ENCODE measurements around the gene GPR84.

GPR84 gene

DNA sequence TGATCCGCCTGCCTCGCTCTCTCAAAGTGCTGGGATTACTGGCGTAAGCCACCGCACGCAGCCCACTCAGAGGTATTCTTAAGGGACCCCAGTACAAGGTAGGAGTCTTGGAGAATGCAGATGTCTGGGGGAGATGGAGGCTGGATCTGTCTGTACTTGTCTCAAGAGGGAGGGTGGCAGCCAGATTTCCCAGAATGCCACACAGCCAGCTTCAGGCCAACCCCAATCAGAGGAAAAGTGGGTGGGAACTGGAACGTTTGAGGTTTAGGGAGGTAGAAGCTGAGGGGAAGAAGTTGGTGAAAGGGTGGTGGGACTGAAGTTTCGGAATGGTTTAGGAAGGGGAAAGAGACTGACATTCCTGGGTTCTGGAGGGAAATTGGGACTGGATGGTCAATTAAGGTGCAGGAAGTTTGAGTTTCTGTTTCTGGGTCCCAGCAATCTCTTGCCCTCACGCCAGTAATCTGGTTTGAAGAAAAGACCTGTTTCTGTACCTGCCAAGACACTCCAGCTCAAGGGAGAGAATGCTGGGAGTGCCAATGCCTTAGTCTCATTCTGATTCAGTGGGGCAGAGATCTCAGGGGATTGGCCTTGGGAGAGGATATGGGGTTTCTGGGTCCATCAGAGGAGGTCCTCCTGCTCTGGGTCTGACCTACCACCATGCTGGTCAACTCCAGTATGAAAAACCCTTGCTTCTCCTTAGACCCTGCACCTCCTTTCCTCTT lies 28.4 kb upstream of the GPR84 start:
- H3K9me3 ChIP-seq (ENCODE audit: control insufficient read depth in 2 of 2, low read length in 2 of 2), result no peaks in the 10 kb centered on the region
- peaks cover 0 to 4% of the 10 kb centered on the region in 2 donors for H3K27me3 ChIP-seq (ENCODE audit: control insufficient read depth in 2 of 2, insufficient read depth in 2 of 2, low read length in 2 of 2)
- no peak overlapping the region for H3K9ac ChIP-seq (ENCODE audit: low read depth in 1 of 2, low read length in 2 of 2)
- no peak overlapping the region for H3K4me3 ChIP-seq (ENCODE audit: low read length in 2 of 2)
- peaks cover 5 to 6% of the 10 kb centered on the region in 2 donors for H3K4me1 ChIP-seq (ENCODE audit: control insufficient read depth in 2 of 2, insufficient read depth in 2 of 2, low read length in 2 of 2)
- no peak overlapping the region for H3K27ac ChIP-seq (ENCODE audit: low read depth in 2 of 2, low read length in 2 of 2)
- H3K36me3 ChIP-seq (ENCODE audit: control insufficient read depth in 2 of 2, insufficient read depth in 2 of 2, low read length in 2 of 2), result peaks cover 8 to 15% of the 10 kb centered on the region in 2 donors

DNA sequence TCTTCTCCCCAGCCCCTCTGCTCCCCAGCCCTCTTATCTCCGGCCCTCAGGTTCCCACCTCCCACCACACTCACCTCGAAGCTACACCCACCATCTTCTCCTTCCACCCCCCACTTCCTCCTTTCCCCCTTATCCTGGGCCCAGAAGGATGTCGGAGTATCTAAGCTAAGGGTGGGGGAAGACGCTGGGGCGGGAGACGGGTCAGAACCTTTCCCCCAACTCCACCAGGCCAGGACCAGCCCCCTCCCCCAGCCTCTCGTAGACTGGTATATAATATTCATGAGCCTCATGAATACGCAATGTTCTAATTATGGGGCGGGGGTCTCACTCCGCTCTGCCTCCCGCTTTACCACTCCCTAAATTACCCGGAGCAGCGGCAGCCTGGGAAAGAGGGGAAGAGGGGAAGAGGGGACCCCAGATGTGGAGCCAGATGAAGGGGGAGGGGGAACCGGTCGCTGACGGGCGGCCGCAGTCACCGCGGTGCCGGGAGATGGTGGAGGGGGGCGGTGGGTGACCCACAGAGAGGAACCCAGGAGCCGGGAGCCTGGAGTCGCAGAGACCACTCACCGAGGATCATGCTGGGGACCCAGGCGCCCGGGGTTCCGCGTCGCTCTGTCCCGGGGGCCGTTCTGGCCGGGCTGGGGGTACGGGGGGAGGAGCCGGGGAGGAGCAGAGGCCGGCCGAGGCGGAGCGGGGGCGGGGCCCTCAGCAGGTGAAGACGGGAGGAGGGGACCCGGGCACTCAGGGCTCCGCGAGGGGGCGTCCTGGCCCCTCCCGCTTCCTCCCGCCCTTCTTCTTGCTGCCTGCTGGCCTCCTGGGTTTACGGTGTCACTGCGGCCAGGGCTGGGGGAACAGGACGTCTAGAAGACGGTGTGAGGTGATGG lies 26.6 kb upstream of the GPR84 start:
- no peaks in the 10 kb centered on the region for H3K9me3 ChIP-seq (ENCODE audit: control insufficient read depth in 2 of 2, low read length in 2 of 2)
- H3K27ac ChIP-seq (ENCODE audit: low read depth in 2 of 2, low read length in 2 of 2), result no peak overlapping the region
- peaks cover 0 to 3% of the 10 kb centered on the region in 2 donors for H3K36me3 ChIP-seq (ENCODE audit: control insufficient read depth in 2 of 2, insufficient read depth in 2 of 2, low read length in 2 of 2)
- peak overlapping the region; percentile 37 to 46 for H3K4me3 ChIP-seq (ENCODE audit: low read length in 2 of 2)
- peaks cover 5 to 6% of the 10 kb centered on the region in 2 donors for H3K4me1 ChIP-seq (ENCODE audit: control insufficient read depth in 2 of 2, insufficient read depth in 2 of 2, low read length in 2 of 2)
- peak overlapping the region in 1 of 2 donors; percentile 14 for H3K9ac ChIP-seq (ENCODE audit: low read depth in 1 of 2, low read length in 2 of 2)
- H3K27me3 ChIP-seq (ENCODE audit: control insufficient read depth in 2 of 2, insufficient read depth in 2 of 2, low read length in 2 of 2), result peaks cover 0 to 4% of the 10 kb centered on the region in 2 donors

DNA sequence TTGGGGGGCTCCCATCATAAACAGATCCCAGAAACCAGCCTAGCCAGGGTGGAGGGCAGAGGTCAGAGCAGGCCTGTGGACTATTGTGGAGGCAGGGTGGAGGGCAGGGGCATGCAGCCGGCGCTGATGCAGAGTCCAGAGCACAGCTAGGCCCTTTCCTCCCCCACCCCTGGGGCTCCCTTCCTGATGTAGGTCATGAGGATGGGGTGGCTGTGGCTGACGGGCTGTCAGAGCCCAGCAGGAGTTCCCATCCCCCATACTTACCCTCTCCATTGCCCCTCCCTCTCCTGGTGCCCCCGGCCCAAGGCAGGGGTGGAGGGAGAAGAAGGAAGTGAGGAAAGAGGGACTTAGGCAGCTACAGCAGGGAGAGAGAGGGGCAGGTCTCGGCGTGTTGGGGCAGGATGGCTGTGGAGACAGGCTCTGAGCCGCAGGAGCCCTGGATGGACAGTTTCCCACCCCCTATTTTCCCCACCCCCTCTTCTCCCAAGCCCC lies 25.9 kb upstream of the GPR84 start:
- H3K4me3 ChIP-seq (ENCODE audit: low read length in 2 of 2), result no peak overlapping the region
- no peak overlapping the region for H3K9ac ChIP-seq (ENCODE audit: low read depth in 1 of 2, low read length in 2 of 2)
- H3K36me3 ChIP-seq (ENCODE audit: control insufficient read depth in 2 of 2, insufficient read depth in 2 of 2, low read length in 2 of 2), result no peaks in the 10 kb centered on the region
- H3K27me3 ChIP-seq (ENCODE audit: control insufficient read depth in 2 of 2, insufficient read depth in 2 of 2, low read length in 2 of 2), result peaks cover 0 to 4% of the 10 kb centered on the region in 2 donors
- H3K27ac ChIP-seq (ENCODE audit: low read depth in 2 of 2, low read length in 2 of 2), result no peak overlapping the region
- no peaks in the 10 kb centered on the region for H3K9me3 ChIP-seq (ENCODE audit: control insufficient read depth in 2 of 2, low read length in 2 of 2)
- H3K4me1 ChIP-seq (ENCODE audit: control insufficient read depth in 2 of 2, insufficient read depth in 2 of 2, low read length in 2 of 2), result peaks cover 6 to 7% of the 10 kb centered on the region in 2 donors

DNA sequence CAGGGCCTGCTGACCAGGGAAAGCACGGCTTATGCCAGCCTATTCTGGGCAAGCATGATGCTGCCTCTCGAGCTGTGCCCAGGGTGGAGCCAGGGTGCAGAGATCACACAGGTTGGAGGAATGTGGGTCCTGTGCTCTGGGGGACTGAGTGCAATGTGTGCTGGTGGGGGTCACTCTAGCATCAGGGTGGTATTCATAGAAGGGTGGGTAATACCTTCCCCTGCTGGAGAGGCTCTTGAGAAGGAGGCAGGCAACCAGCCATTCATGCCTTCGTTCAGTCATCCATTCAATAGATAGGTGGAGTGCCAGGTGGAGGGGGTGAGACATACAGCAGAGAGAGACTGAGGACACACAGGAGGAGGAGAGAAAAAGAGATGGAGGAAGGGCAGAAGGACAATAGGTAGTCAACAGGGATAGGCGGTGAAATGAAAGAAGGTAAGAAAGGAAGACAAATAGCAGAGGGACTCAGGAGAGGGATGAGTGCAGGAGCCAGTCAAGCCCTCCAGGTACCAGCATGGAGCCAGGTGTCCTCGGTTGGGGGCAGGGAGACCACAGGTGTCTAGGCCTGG lies 25.4 kb upstream of the GPR84 start:
- Histone ChIP-seq H3K4me1 (ENCODE audit: control insufficient read depth in 2 of 2, insufficient read depth in 2 of 2, low read length in 2 of 2) (peaks cover 8 to 12% of the 10 kb centered on the region in 2 donors), H3K4me3 (ENCODE audit: low read length in 2 of 2) (no peak overlapping the region), H3K36me3 (ENCODE audit: control insufficient read depth in 2 of 2, insufficient read depth in 2 of 2, low read length in 2 of 2) (no peaks in the 10 kb centered on the region), H3K27ac (ENCODE audit: low read depth in 2 of 2, low read length in 2 of 2) (no peak overlapping the region), H3K9ac (ENCODE audit: low read depth in 1 of 2, low read length in 2 of 2) (no peak overlapping the region), H3K9me3 (ENCODE audit: control insufficient read depth in 2 of 2, low read length in 2 of 2) (no peaks in the 10 kb centered on the region), H3K27me3 (ENCODE audit: control insufficient read depth in 2 of 2, insufficient read depth in 2 of 2, low read length in 2 of 2) (peaks cover 0 to 4% of the 10 kb centered on the region in 2 donors)

DNA sequence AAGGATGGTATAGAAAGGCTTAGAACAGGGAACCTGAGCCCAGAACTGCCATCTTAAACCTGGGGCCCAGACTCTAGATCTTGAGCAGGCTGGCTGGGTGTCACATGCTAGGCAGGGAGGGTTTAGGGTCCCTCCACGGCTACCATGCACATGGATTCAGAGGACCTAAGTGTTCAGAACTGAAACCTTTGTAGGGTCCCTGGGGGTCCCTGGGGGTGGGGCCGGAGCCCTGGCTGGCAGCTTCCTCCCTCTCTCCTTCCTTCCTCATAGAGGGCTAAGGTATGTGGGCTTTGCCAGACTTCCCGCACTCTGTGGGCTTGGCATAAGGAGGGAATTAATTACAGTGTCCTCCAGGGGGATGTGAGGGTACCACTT lies 24.8 kb upstream of the GPR84 start:
- Histone ChIP-seq H3K9ac (ENCODE audit: low read depth in 1 of 2, low read length in 2 of 2) (no peak overlapping the region), H3K9me3 (ENCODE audit: control insufficient read depth in 2 of 2, low read length in 2 of 2) (no peaks in the 10 kb centered on the region), H3K27ac (ENCODE audit: low read depth in 2 of 2, low read length in 2 of 2) (no peak overlapping the region), H3K4me1 (ENCODE audit: control insufficient read depth in 2 of 2, insufficient read depth in 2 of 2, low read length in 2 of 2) (peaks cover 12% of the 10 kb centered on the region in 2 donors), H3K4me3 (ENCODE audit: low read length in 2 of 2) (no peak overlapping the region), H3K36me3 (ENCODE audit: control insufficient read depth in 2 of 2, insufficient read depth in 2 of 2, low read length in 2 of 2) (no peaks in the 10 kb centered on the region), H3K27me3 (ENCODE audit: control insufficient read depth in 2 of 2, insufficient read depth in 2 of 2, low read length in 2 of 2) (peaks cover 0 to 4% of the 10 kb centered on the region in 2 donors)

DNA sequence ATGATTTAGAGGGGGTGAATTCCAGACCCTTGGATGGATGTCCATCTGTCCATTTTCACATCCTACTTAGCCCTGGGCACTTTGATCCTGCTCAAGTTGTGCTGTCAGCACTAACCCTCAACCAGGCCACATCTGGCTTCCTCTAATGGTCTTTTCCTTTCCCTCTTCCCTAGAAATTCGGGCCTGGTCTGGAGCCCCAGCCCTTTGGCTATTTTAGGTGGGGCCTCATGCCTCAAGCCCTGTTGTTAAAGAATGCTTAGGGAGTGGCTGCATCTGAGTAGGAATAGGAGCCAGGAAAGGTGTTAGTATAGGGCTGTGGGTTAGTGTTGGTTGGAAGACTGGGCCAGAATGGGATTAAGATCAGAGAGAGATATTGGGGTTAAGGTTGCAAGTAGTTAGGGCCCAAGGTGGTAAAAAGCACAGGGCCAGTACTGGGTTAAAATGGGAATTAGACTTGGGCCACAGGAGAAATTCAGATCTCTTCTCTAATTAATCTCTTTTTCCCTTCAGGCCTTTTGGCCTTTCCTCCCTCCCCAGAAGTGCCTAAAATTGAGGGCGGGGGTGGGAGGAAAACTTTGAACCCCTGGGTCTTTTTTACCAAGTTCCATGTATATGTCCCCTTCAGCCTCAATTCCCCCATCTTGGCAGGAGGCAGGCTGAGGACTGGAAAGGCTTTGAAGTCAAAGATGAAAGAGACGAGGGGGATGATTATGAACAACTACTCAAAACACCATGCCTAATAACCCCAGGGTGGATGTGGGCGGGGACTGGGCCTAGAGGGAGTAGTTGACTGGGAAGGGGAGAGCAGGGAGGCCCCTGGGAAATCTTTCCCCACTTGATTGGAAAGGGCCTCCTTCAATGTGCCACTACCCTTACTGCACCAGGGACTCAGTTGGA lies 24.2 kb upstream of the GPR84 start:
- H3K4me1 ChIP-seq (ENCODE audit: control insufficient read depth in 2 of 2, insufficient read depth in 2 of 2, low read length in 2 of 2), result peaks cover 12% of the 10 kb centered on the region in 2 donors
- H3K9me3 ChIP-seq (ENCODE audit: control insufficient read depth in 2 of 2, low read length in 2 of 2), result no peaks in the 10 kb centered on the region
- H3K4me3 ChIP-seq (ENCODE audit: low read length in 2 of 2), result no peak overlapping the region
- no peaks in the 10 kb centered on the region for H3K36me3 ChIP-seq (ENCODE audit: control insufficient read depth in 2 of 2, insufficient read depth in 2 of 2, low read length in 2 of 2)
- H3K27ac ChIP-seq (ENCODE audit: low read depth in 2 of 2, low read length in 2 of 2), result no peak overlapping the region
- peaks cover 0 to 4% of the 10 kb centered on the region in 2 donors for H3K27me3 ChIP-seq (ENCODE audit: control insufficient read depth in 2 of 2, insufficient read depth in 2 of 2, low read length in 2 of 2)
- H3K9ac ChIP-seq (ENCODE audit: low read depth in 1 of 2, low read length in 2 of 2), result no peak overlapping the region

DNA sequence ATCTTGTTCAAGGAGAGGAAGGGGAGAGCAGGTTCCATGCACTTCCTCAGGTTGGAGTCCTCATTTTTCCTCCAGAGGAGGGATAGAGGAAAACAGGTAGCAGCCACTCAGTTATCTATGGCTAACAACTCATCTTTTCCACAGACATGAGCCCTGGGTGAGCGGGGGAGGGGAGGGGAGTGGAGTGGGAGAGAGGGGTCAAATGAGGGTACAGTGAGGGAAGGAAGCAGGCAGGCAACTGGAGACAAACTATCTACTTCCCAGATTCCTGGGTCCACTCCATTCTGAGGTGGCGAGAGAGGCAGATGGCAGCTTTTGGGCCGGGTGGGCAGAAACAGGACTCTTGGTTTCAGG lies 22.8 kb upstream of the GPR84 start:
- Histone ChIP-seq H3K36me3 (ENCODE audit: control insufficient read depth in 2 of 2, insufficient read depth in 2 of 2, low read length in 2 of 2) (no peaks in the 10 kb centered on the region), H3K9ac (ENCODE audit: low read depth in 1 of 2, low read length in 2 of 2) (no peak overlapping the region), H3K27ac (ENCODE audit: low read depth in 2 of 2, low read length in 2 of 2) (no peak overlapping the region), H3K9me3 (ENCODE audit: control insufficient read depth in 2 of 2, low read length in 2 of 2) (no peaks in the 10 kb centered on the region), H3K27me3 (ENCODE audit: control insufficient read depth in 2 of 2, insufficient read depth in 2 of 2, low read length in 2 of 2) (no peaks in the 10 kb centered on the region), H3K4me1 (ENCODE audit: control insufficient read depth in 2 of 2, insufficient read depth in 2 of 2, low read length in 2 of 2) (peaks cover 12% of the 10 kb centered on the region in 2 donors), H3K4me3 (ENCODE audit: low read length in 2 of 2) (no peak overlapping the region)

DNA sequence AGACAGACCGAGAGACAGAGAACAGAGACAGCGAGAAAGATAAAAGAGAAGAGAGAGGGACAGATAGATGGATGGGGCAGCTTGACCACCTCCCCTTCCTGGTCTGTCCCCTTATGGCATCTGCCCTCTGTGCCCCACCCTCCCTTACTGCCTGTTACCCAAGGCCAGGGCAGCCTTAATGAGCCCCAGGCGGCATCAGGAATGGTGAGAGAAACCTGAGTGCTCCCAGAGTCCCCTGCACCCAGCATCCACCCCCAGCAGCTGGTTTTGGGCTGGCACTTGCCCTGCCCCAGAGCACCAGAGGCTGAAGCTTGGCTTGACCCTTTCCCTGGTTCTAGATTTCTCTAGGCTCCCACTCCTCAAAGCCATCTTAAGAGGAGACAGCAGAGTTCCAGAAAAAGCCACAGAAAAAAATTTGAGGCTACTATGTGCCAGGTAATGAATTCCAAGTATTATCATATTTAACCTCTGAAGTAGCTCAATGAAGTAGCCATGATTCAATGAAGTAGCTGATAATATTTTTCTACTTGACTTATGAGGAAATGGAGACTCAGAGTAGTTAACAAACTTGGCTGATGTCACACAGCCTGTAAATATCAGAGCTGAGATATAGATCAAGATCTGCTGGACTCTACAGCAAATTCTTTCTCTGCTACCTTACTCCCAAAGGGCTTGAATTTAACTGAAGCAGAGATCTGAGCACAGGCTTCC lies 22.3 kb upstream of the GPR84 start:
- H3K9me3 ChIP-seq (ENCODE audit: control insufficient read depth in 2 of 2, low read length in 2 of 2), result no peaks in the 10 kb centered on the region
- H3K27me3 ChIP-seq (ENCODE audit: control insufficient read depth in 2 of 2, insufficient read depth in 2 of 2, low read length in 2 of 2), result no peaks in the 10 kb centered on the region
- no peaks in the 10 kb centered on the region for H3K36me3 ChIP-seq (ENCODE audit: control insufficient read depth in 2 of 2, insufficient read depth in 2 of 2, low read length in 2 of 2)
- no peak overlapping the region for H3K4me3 ChIP-seq (ENCODE audit: low read length in 2 of 2)
- peaks cover 12% of the 10 kb centered on the region in 2 donors for H3K4me1 ChIP-seq (ENCODE audit: control insufficient read depth in 2 of 2, insufficient read depth in 2 of 2, low read length in 2 of 2)
- H3K9ac ChIP-seq (ENCODE audit: low read depth in 1 of 2, low read length in 2 of 2), result no peak overlapping the region
- H3K27ac ChIP-seq (ENCODE audit: low read depth in 2 of 2, low read length in 2 of 2), result peak overlapping the region in 1 of 2 donors; percentile 76

DNA sequence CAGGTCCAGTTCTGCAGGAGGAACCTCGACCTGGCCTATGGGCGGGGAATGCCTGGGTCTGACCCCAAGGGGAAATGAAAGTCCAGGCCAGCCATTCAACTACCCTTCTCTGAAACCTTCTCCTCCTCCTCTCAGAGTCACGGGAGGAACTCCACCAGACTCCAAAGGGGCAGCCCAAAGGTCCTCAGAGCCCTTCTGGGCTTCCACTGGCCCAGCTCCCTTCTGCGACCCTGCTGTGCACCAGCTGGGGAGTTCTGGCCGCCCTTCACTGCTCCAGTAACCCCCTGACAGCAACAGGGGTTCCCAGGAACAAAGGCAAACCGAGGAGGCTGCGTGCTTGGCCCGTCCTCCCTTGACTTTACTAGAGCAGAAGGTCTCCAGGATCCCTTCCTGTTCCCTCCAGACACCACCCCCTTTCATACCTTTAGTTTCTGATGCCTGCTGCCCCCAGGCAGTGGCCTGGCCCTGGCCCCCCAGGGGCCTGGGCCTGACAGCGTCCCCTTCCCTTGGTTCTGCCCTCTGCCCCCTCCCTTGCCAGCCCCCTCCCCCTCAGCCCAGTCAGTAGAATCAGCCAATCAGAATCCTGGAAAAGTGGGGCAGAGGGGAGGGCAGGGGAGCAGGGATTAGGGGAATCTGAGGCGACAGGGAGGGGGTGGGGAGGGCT lies 21.1 kb upstream of the GPR84 start:
- Histone ChIP-seq H3K4me3 (ENCODE audit: low read length in 2 of 2) (peak overlapping the region in 1 of 2 donors; percentile 31), H3K9ac (ENCODE audit: low read depth in 1 of 2, low read length in 2 of 2) (no peak overlapping the region), H3K9me3 (ENCODE audit: control insufficient read depth in 2 of 2, low read length in 2 of 2) (no peaks in the 10 kb centered on the region), H3K27me3 (ENCODE audit: control insufficient read depth in 2 of 2, insufficient read depth in 2 of 2, low read length in 2 of 2) (no peaks in the 10 kb centered on the region), H3K27ac (ENCODE audit: low read depth in 2 of 2, low read length in 2 of 2) (peak overlapping the region; percentile 14 to 76), H3K36me3 (ENCODE audit: control insufficient read depth in 2 of 2, insufficient read depth in 2 of 2, low read length in 2 of 2) (no peaks in the 10 kb centered on the region), H3K4me1 (ENCODE audit: control insufficient read depth in 2 of 2, insufficient read depth in 2 of 2, low read length in 2 of 2) (peaks cover 12% of the 10 kb centered on the region in 2 donors)
